ENCODE measurements around the gene DIPK1B.

DNA sequence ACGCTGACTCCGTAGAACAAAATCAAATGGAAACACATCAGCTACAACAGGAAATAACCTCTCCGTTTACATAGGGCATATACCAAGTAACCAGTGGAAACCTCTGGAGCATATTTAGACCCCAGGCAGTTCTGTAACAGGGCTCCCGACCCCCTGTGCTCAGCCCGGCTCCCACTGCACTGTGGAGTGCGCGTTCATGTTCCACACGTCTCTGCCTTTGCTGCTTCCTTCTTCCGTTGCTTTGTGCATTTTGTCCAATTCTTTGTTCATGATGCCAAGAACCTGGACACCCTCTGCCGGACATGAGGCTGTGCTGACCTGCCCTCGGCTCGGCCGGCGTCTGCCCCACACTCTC, 19.3 kb upstream of the DIPK1B start:
- TF ChIP-seq CTCF (IDR thresholded peaks at IDR 0.05 in 8 of 11, conservative IDR thresholded peaks at IDR 0.05 in 3 of 11) (no peak), POLR2A (IDR thresholded peaks at IDR 0.05) (no peak), POLR2AphosphoS5 (IDR thresholded peaks at IDR 0.05) (no peak)
